ENCODE results near the gene NLK. TPM values are rescaled to one million over a fixed set of nuclear protein-coding genes. Genes with fewer than 3 reads are reported as not detected.

NLK gene
- total and polyA plus RNA-seq, 2 of the 4 experiments (the other 2 are of a cell fraction): 15.3 to 23.3 TPM

DNA sequence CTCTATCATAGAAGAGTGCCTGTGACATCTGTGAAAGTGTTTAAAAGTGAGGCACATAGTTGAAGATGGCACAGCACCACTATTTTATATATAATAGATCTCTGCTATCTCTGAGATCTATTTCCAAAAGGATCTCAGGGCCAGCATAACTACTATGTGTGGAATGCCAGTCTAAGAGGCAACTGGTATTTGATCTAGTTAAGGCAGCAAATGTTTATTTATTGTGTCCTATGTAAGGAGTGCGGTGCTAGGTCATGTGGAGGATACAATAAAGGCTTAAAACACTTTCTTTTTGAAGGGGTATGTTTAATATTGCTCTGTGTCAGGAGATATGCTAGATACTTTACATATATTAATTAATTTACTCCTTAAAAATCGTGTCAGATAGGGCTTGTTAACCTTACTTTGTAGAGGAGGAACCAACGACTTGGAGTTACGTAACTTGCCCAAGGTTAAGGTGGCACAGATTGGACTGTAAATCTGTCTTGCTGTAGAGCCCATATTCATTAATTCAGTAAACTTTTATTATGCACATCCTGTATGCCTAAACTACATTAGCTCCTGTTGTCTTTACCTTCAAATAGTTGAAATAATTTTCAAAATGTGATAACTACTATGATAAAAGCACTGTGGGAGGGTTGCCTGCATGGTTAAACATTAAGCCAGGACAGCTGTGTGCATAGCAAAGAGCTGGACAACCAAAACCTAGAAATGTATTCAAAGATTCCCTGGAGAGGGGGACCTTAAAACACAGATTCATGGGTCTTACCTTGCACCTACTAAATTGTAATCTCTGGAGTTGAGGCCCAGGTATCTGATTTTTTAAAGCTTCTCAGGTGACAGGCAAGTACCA, 83.3 kb downstream of the NLK start:
- H2BK120ac ChIP-seq (ENCODE audit: low read depth, low read length): no peak overlapping the region
- no peaks in the 10 kb centered on the region for H4K20me1 ChIP-seq (ENCODE audit: insufficient read depth, low read length)
- peaks cover 13 to 34% of the 10 kb centered on the region in 2 experiments for H3K79me1 ChIP-seq (ENCODE audit: low read depth in 1 of 2, low read length in 2 of 2)
- H3K4me2 ChIP-seq (ENCODE audit: low read depth, low read length): no peak overlapping the region
- BruUV-seq (replicated peaks): no TSS peak
- H3K56ac ChIP-seq (ENCODE audit: extremely low read depth, insufficient read depth, low read length): no peak overlapping the region
- H3K4me1 ChIP-seq (ENCODE audit: control insufficient read depth, insufficient read depth, low read length): peaks cover 5% of the 10 kb centered on the region
- no peak overlapping the region for H2AK9ac ChIP-seq (replicated peaks; ENCODE audit: low read depth, low read length, poor library complexity)
- no peak overlapping the region for H4K91ac ChIP-seq (ENCODE audit: insufficient read depth, low read depth, low read length)
- H2BK20ac ChIP-seq (ENCODE audit: low read depth, low read length): no peak overlapping the region
- H2AFZ ChIP-seq (replicated peaks; ENCODE audit: low read length, poor library complexity): no peak overlapping the region
- WGBS, 2 experiments (ENCODE audit: extremely low coverage in 2 of 2, insufficient read length in 1 of 2): no CpG with 5 or more reads among the region's 4 CpGs
- intact Hi-C loops (cut with micrococcal nuclease) (loop anchor here (5.0 kb wide), 1 partner anchor 73 kb away; no protein-coding TSS in a partner anchor), dilution Hi-C loops (cut with HindIII; ENCODE audit: low sequenced_read_pairs, unreplicated experiment) (no loop called here), in situ Hi-C loops (cut with MboI; ENCODE audit: low sequenced_read_pairs) (no loop called here)
- H3K14ac ChIP-seq (replicated peaks; ENCODE audit: low read depth, low read length): no peak overlapping the region
- no peaks in the 10 kb centered on the region for H3K9me1 ChIP-seq (ENCODE audit: insufficient read depth, low read length)
- H2BK5ac ChIP-seq (ENCODE audit: low read depth, low read length, poor library complexity, severe bottlenecking): no peak overlapping the region
- H2AK5ac ChIP-seq (ENCODE audit: low read depth, low read length): no peak overlapping the region
- DNase-seq: no peak
- no peak overlapping the region for H3K4me3 ChIP-seq (ENCODE audit: insufficient read depth, low read depth, low read length)
- POLR2A ChIA-PET (ENCODE audit: unreplicated experiment): no interaction called here
- H3K9ac ChIP-seq (ENCODE audit: low read depth, low read length): no peak overlapping the region
- H3K27me3 ChIP-seq (ENCODE audit: control insufficient read depth, insufficient read depth, low read length): no peaks in the 10 kb centered on the region
- no peak overlapping the region for H3K23ac ChIP-seq (ENCODE audit: low read depth, low read length)
- no peak overlapping the region for H4K8ac ChIP-seq (ENCODE audit: low read depth in 2 of 2, low read length in 2 of 2)
- peak; percentile 73 for ATAC-seq (ENCODE audit: low read depth)
- H3K4ac ChIP-seq (ENCODE audit: low read depth, low read length): no peak overlapping the region
- TF ChIP-seq, protein P1, sequence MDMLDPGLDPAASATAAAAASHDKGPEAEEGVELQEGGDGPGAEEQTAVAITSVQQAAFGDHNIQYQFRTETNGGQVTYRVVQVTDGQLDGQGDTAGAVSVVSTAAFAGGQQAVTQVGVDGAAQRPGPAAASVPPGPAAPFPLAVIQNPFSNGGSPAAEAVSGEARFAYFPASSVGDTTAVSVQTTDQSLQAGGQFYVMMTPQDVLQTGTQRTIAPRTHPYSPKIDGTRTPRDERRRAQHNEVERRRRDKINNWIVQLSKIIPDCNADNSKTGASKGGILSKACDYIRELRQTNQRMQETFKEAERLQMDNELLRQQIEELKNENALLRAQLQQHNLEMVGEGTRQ (IDR thresholded peaks at IDR 0.05; ENCODE audit: low read depth, low read length): 0 out of 2 replicates have a peak, but pooled peaks have one; percentile 5
- peak; percentile 37; the same call in 1 of the 2 replicates for TF ChIP-seq CEBPB (IDR thresholded peaks at IDR 0.05; ENCODE audit: low read depth, low read length)
- no peak for TF ChIP-seq FOS (IDR thresholded peaks at IDR 0.05; ENCODE audit: low read depth, low read length)
- H3K9me3 ChIP-seq (ENCODE audit: control insufficient read depth, insufficient read depth, low read length): no peaks in the 10 kb centered on the region
- no peak overlapping the region for H3K18ac ChIP-seq (ENCODE audit: low read depth, low read length)
- no peak overlapping the region for H4K5ac ChIP-seq (ENCODE audit: low read depth, low read length)
- H2BK15ac ChIP-seq (ENCODE audit: low read depth, low read length): no peak overlapping the region
- no peak overlapping the region for H3K27ac ChIP-seq (ENCODE audit: insufficient read depth, low read length)
- CTCF ChIA-PET: interaction anchor here (0.6 kb wide), 2 partner anchors 55 to 60 kb away, joined by 4 to 5 read pairs; no protein-coding TSS in a partner anchor
- peaks cover 12% of the 10 kb centered on the region for H3K36me3 ChIP-seq (ENCODE audit: control insufficient read depth, insufficient read depth, low read length)

Measured in IMR-90 (cell line).